ENCODE data around the gene CEP72.

DNA sequence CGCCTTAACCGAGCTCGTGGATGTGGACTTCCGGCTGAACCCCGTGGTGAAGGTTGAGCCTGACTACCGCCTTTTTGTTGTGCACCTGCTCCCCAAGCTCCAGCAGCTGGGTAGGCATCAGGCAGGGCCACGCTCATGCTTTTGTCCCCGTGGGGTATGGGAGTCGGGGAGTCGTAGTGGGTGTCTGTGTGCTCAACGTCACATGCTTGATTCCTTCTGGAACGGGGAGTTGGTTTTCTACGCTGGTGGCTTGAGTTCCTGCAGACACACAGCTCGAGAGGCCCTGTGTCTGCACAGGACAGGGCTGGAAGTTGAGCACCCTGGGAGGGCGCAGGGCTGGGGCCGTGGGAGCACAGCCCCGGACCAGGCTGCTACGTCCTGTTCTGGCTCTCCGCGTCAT is 8.0 kb downstream of the CEP72 start:
- TF ChIP-seq POLR2A (IDR thresholded peaks at IDR 0.05), result no peak
- TF ChIP-seq EP300 (IDR thresholded peaks at IDR 0.05; ENCODE audit: low read depth), result no peak
- TF ChIP-seq, protein P1, sequence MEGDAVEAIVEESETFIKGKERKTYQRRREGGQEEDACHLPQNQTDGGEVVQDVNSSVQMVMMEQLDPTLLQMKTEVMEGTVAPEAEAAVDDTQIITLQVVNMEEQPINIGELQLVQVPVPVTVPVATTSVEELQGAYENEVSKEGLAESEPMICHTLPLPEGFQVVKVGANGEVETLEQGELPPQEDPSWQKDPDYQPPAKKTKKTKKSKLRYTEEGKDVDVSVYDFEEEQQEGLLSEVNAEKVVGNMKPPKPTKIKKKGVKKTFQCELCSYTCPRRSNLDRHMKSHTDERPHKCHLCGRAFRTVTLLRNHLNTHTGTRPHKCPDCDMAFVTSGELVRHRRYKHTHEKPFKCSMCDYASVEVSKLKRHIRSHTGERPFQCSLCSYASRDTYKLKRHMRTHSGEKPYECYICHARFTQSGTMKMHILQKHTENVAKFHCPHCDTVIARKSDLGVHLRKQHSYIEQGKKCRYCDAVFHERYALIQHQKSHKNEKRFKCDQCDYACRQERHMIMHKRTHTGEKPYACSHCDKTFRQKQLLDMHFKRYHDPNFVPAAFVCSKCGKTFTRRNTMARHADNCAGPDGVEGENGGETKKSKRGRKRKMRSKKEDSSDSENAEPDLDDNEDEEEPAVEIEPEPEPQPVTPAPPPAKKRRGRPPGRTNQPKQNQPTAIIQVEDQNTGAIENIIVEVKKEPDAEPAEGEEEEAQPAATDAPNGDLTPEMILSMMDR (IDR thresholded peaks at IDR 0.05), result no peak
- TF ChIP-seq POLR2AphosphoS5 (IDR thresholded peaks at IDR 0.05), result no peak

Measured in transverse colon (tissue), 4 donors.